NCI-H526 (cell line): ENCODE results near the gene SMYD1.

Source experiments
- DNase-seq, 2 experiments: peaks; one replicate each; lab custom pipeline; 2025; lab: John Stamatoyannopoulos, UW

Gene SMYD1

GRCh38 chr2:88055371-88056128 is 12.1 kb upstream of the SMYD1 start, which contains the start of gene KRCC1:
KRCC1 (minus strand) TSS chr2:88055783; CDS start chr2:88028563, 27,220 bp downstream.
- DNase-seq = peak; percentile 86 to 97

GRCh38 chr2:88057437-88057844 is 10.2 kb upstream of the SMYD1 start:
- no peak for DNase-seq

- DNase-seq = no peak
Observed at GRCh38 chr2:88058191-88058590, 9.4 kb upstream of the SMYD1 start.

GRCh38 chr2:88059979-88060906 is 7.4 kb upstream of the SMYD1 start:
- DNase-seq = peak; percentile 34 to 77

- no peak for DNase-seq
Observed at GRCh38 chr2:88060907-88061275, 6.7 kb upstream of the SMYD1 start.

- no peak for DNase-seq
Observed at GRCh38 chr2:88061295-88061694, 6.3 kb upstream of the SMYD1 start.

GRCh38 chr2:88066543-88066942 is 1.1 kb upstream of the SMYD1 start:
- DNase-seq = no peak

GRCh38 chr2:88067189-88067588 is 436 bp upstream of the SMYD1 start:
- DNase-seq = no peak

- DNase-seq = no peak
Observed at GRCh38 chr2:88068044-88068443, 419 bp downstream of the SMYD1 start.

- no peak for DNase-seq
Observed at GRCh38 chr2:88069117-88069516, 1.5 kb downstream of the SMYD1 start.

GRCh38 chr2:88070055-88070454 is 2.4 kb downstream of the SMYD1 start:
- DNase-seq = no peak

GRCh38 chr2:88071365-88071764 is 3.7 kb downstream of the SMYD1 start:
- DNase-seq = no peak

GRCh38 chr2:88074150-88074549 is 6.5 kb downstream of the SMYD1 start:
- DNase-seq = no peak

- DNase-seq = no peak
Observed at GRCh38 chr2:88074854-88075292, 7.2 kb downstream of the SMYD1 start.

GRCh38 chr2:88077080-88077479 is 9.5 kb downstream of the SMYD1 start:
- DNase-seq = no peak

- no peak for DNase-seq
Observed at GRCh38 chr2:88078643-88079172, 11.1 kb downstream of the SMYD1 start.

- no peak for DNase-seq
Observed at GRCh38 chr2:88080545-88080944, 12.9 kb downstream of the SMYD1 start.

GRCh38 chr2:88081924-88082608 is 14.4 kb downstream of the SMYD1 start:
- no peak for DNase-seq

GRCh38 chr2:88082781-88083180 is 15.2 kb downstream of the SMYD1 start:
- DNase-seq = peak; percentile 64 to 77

- no peak for DNase-seq
Observed at GRCh38 chr2:88085099-88085498, 17.5 kb downstream of the SMYD1 start.

- DNase-seq = no peak
Observed at GRCh38 chr2:88085602-88086001, 18.0 kb downstream of the SMYD1 start.

GRCh38 chr2:88086401-88086800 is 18.8 kb downstream of the SMYD1 start:
- DNase-seq = no peak
